GM12865 (cell line): ENCODE results near the gene RBM20.

ENCODE experiments used
- DNase-seq: peaks from one replicate; pipeline ENCODE4 v3.0.0; 2010; ENCODE audit warnings: low read depth
- H3K4me3 ChIP-seq: 2 replicates; pipeline ENCODE4 v1.5.1; 2011; ENCODE audit warnings: mild to moderate bottlenecking, low read depth, low read length, control low read depth
- CTCF ChIP-seq: IDR thresholded peaks from 2 replicates; pipeline ENCODE4 v1.5.1; 2011; ENCODE audit warnings: low read length, control low read depth, low read depth, inconsistent platforms; ENCODE audit not compliant: insufficient read depth; ENCODE audit errors: missing control alignments

Gene RBM20

GRCh38 chr10:110698340-110698739, 54.2 kb downstream of the RBM20 start:
- TF ChIP-seq CTCF = no peak
- no peak for DNase-seq
- H3K4me3 ChIP-seq = no peak overlapping the region

GRCh38 chr10:110698782-110699201, 54.7 kb downstream of the RBM20 start:
- no peak overlapping the region for H3K4me3 ChIP-seq
- TF ChIP-seq CTCF = no peak
- DNase-seq = no peak

GRCh38 chr10:110699859-110700468, 55.8 kb downstream of the RBM20 start:
- no peak overlapping the region for H3K4me3 ChIP-seq
- TF ChIP-seq CTCF = no peak
- no peak for DNase-seq

- TF ChIP-seq CTCF = no peak
- no peak overlapping the region for H3K4me3 ChIP-seq
- peak; percentile 29 for DNase-seq
These were observed 56.9 kb downstream of the RBM20 start for GRCh38 chr10:110700947-110701616.

GRCh38 chr10:110701617-110701971, 57.5 kb downstream of the RBM20 start:
- no peak for DNase-seq
- H3K4me3 ChIP-seq = no peak overlapping the region
- TF ChIP-seq CTCF = no peak

GRCh38 chr10:110704070-110704469, 59.9 kb downstream of the RBM20 start:
- H3K4me3 ChIP-seq = no peak overlapping the region
- DNase-seq = no peak
- TF ChIP-seq CTCF = no peak
